Suppressor macrophage treated with lipopolysaccharide for 4 hours (primary cell): Measurements from ENCODE around the gene DNAH8.
A peak's percentile ranks its signal among the peaks of the same experiment; 100 is the strongest.
"Not testable (repeated sequence)": the region's sequence is repeated elsewhere in the genome, so short reads cannot be mapped to it uniquely, and the experiment has no call there.

Experiments used
- DNase-seq: peaks from one replicate; pipeline ENCODE4 v3.0.0-alpha.2; 2020

The DNAH8 gene

GRCh38 chr6:38699702-38700101 is 15.4 kb upstream of the DNAH8 start:
- not testable (repeated sequence) for DNase-seq

- no peak for DNase-seq
Measured at GRCh38 chr6:38701551-38701950, 13.6 kb upstream of the DNAH8 start.

GRCh38 chr6:38702558-38703397 is 12.3 kb upstream of the DNAH8 start, which contains the start of gene GLO1:
GLO1 (minus strand) TSS chr6:38703145; CDS start chr6:38703054, 91 bp downstream.
- peak; percentile 98 for DNase-seq

- DNase-seq: no peak
Measured at GRCh38 chr6:38703949-38704590, 11.0 kb upstream of the DNAH8 start.

- no peak for DNase-seq
Measured at GRCh38 chr6:38705924-38706323, 9.2 kb upstream of the DNAH8 start.

- no peak for DNase-seq
Measured at GRCh38 chr6:38708496-38708895, 6.6 kb upstream of the DNAH8 start.

- DNase-seq: peak; percentile 33
Measured at GRCh38 chr6:38713812-38714211, 1.3 kb upstream of the DNAH8 start.

GRCh38 chr6:38714239-38715015 is 684 bp upstream of the DNAH8 start:
- DNase-seq: peak; percentile 55

GRCh38 chr6:38716825-38717224 is 1.7 kb downstream of the DNAH8 start:
- no peak for DNase-seq

- no peak for DNase-seq
Measured at GRCh38 chr6:38719358-38719757, 4.2 kb downstream of the DNAH8 start.

- no peak for DNase-seq
Measured at GRCh38 chr6:38720295-38720694, 5.2 kb downstream of the DNAH8 start.

- DNase-seq: no peak
Measured at GRCh38 chr6:38722038-38722437, 6.9 kb downstream of the DNAH8 start.

- DNase-seq: no peak
Measured at GRCh38 chr6:38722727-38723334, 7.7 kb downstream of the DNAH8 start.

GRCh38 chr6:38723783-38724182 is 8.7 kb downstream of the DNAH8 start:
- DNase-seq: no peak

- no peak for DNase-seq
Measured at GRCh38 chr6:38724343-38724742, 9.2 kb downstream of the DNAH8 start.

GRCh38 chr6:38725414-38726183 is 10.5 kb downstream of the DNAH8 start:
- no peak for DNase-seq

GRCh38 chr6:38728203-38728602 is 13.1 kb downstream of the DNAH8 start:
- DNase-seq: no peak

- DNase-seq: no peak
Measured at GRCh38 chr6:38730140-38730862, 15.2 kb downstream of the DNAH8 start.

GRCh38 chr6:38736951-38737350 is 21.8 kb downstream of the DNAH8 start:
- no peak for DNase-seq

GRCh38 chr6:38738261-38738660 is 23.1 kb downstream of the DNAH8 start:
- no peak for DNase-seq

GRCh38 chr6:38739532-38739931 is 24.4 kb downstream of the DNAH8 start:
- DNase-seq: peak; percentile 3

- DNase-seq: no peak
Measured at GRCh38 chr6:38749473-38749872, 34.4 kb downstream of the DNAH8 start.
